Neural cell (in vitro differentiated cells): ENCODE data around the gene ARHGAP24. TPM values are rescaled to one million over a fixed set of nuclear protein-coding genes. Genes with fewer than 3 reads are reported as not detected.
"Not testable (repeated sequence)": the region's sequence is repeated elsewhere in the genome, so short reads cannot be mapped to it uniquely, and the experiment has no call there.

Source experiments
- H2AFZ ChIP-seq: fragments of 200-600, 300-800 bp; sonication (generic), shearing (Covaris generic); 2 replicates; pipeline ENCODE4 v1.6.0; 2014; ENCODE audit warnings: low read depth, mild to moderate bottlenecking, antibody characterized with exemption, low read length, moderate library complexity
- H3F3A ChIP-seq: fragments of 200-600 bp; shearing (Covaris generic); 2 replicates; pipeline ENCODE4 v1.6.1; 2016; ENCODE audit warnings: mild to moderate bottlenecking, moderate library complexity, mixed read lengths, antibody characterized with exemption, low read length; ENCODE audit not compliant: insufficient read depth, poor library complexity, severe bottlenecking
- H3K27ac ChIP-seq: fragments of 200-600, 300-800 bp; sonication (generic), shearing (Covaris generic); 2 replicates; pipeline ENCODE4 v1.5.1; 2014; ENCODE audit warnings: mild to moderate bottlenecking, low read length, moderate library complexity
- H3K27me3 ChIP-seq: fragments of 300-800, 200-600 bp; sonication (generic), shearing (Covaris generic); 2 replicates; pipeline ENCODE4 v1.6.0; 2014; ENCODE audit warnings: mild to moderate bottlenecking, low read depth, low read length, moderate library complexity; ENCODE audit not compliant: insufficient read depth
- H3K36me3 ChIP-seq: fragments of 300-800, 200-600 bp; sonication (generic), shearing (Covaris generic); 2 replicates; pipeline ENCODE4 v1.5.1; 2014; ENCODE audit warnings: mild to moderate bottlenecking, antibody characterized with exemption, low read length, moderate library complexity; ENCODE audit not compliant: insufficient read depth
- H3K4me2 ChIP-seq: fragments of 300-800, 200-600 bp; sonication (generic), shearing (Covaris generic); 2 replicates; pipeline ENCODE4 v1.6.0; 2014; ENCODE audit warnings: mild to moderate bottlenecking, low read length
- H3K4me3 ChIP-seq: fragments of 300-800, 200-600 bp; sonication (generic), shearing (Covaris generic); 2 replicates; pipeline ENCODE4 v1.5.1; 2014; ENCODE audit warnings: mild to moderate bottlenecking, low read length, moderate library complexity
- H3K79me2 ChIP-seq: fragments of 200-600 bp; shearing (Covaris generic); replicated peaks from 2 replicates; pipeline ENCODE4 v1.6.0; 2014; ENCODE audit warnings: mild to moderate bottlenecking, low read length, moderate library complexity; ENCODE audit not compliant: insufficient read depth
- H3K9ac ChIP-seq: fragments of 300-800, 200-600 bp; sonication (generic), shearing (Covaris generic); 2 replicates; pipeline ENCODE4 v1.6.1; 2016; ENCODE audit warnings: mild to moderate bottlenecking, low read length, mixed read lengths
- H3K9me2 ChIP-seq: fragments of 200-600 bp; shearing (Covaris generic); 2 replicates; pipeline ENCODE4 v1.6.1; 2016; ENCODE audit warnings: mild to moderate bottlenecking, low read length, mixed read lengths; ENCODE audit not compliant: insufficient read depth
- H3K9me3 ChIP-seq: fragments of 200-600, 300-800 bp; sonication (generic), shearing (Covaris generic); 2 replicates; pipeline ENCODE4 v1.6.1; 2016; ENCODE audit warnings: mild to moderate bottlenecking, mixed run types, low read length, moderate library complexity, mixed read lengths
- H4K20me1 ChIP-seq: fragments of 200-600 bp; shearing (Covaris generic); 2 replicates; pipeline ENCODE4 v1.6.1; 2016; ENCODE audit warnings: mild to moderate bottlenecking, mixed run types; ENCODE audit not compliant: insufficient read depth
- CTCF ChIP-seq: fragments of 450-650 bp; IDR thresholded peaks from 2 replicates; pipeline ENCODE4 v1.5.1; 2014; ENCODE audit warnings: antibody characterized with exemption, mild to moderate bottlenecking, moderate library complexity; ENCODE audit not compliant: poor library complexity, severe bottlenecking
- EP300 ChIP-seq: fragments of 450-650 bp; conservative IDR thresholded peaks from 2 replicates; pipeline ENCODE4 v1.6.1; 2014; ENCODE audit warnings: antibody characterized with exemption, mild to moderate bottlenecking, moderate library complexity; ENCODE audit not compliant: poor library complexity, severe bottlenecking
- EZH2 ChIP-seq: fragments of 200-600, 300-800 bp; shearing (Covaris generic), sonication (generic); IDR thresholded peaks from 2 replicates; pipeline ENCODE4 v1.6.1; 2014; ENCODE audit warnings: antibody characterized with exemption, low read length, borderline replicate concordance, mild to moderate bottlenecking; ENCODE audit not compliant: insufficient read depth, poor library complexity, severe bottlenecking
- MXI1 ChIP-seq: fragments of 450-650 bp; conservative IDR thresholded peaks from 2 replicates; pipeline ENCODE4 v1.6.1; 2014; ENCODE audit warnings: antibody characterized with exemption, mild to moderate bottlenecking; ENCODE audit not compliant: poor library complexity, severe bottlenecking
- POLR2AphosphoS5 ChIP-seq: IDR thresholded peaks from 2 replicates; pipeline ENCODE4 v1.6.1; 2012
- RAD21 ChIP-seq: fragments of 450-650 bp; conservative IDR thresholded peaks from 2 replicates; pipeline ENCODE4 v1.6.1; 2014; ENCODE audit warnings: antibody characterized with exemption, mild to moderate bottlenecking, moderate library complexity
- REST ChIP-seq: IDR thresholded peaks from 2 replicates; pipeline ENCODE4 v1.6.1; 2012; ENCODE audit warnings: borderline replicate concordance
- SMC3 ChIP-seq: fragments of 450-650 bp; conservative IDR thresholded peaks from 2 replicates; pipeline ENCODE4 v1.6.1; 2014; ENCODE audit warnings: antibody characterized with exemption, mild to moderate bottlenecking, moderate library complexity; ENCODE audit not compliant: poor library complexity
- TAF1 ChIP-seq: IDR thresholded peaks from 2 replicates; pipeline ENCODE4 v1.6.1; 2012; ENCODE audit warnings: low read depth
- polyA plus RNA-seq: library from polyadenylated mRNA; depleted of rRNA; stranded (reverse); fragments of >200 nt; gene quantifications from 2 replicates; pipeline ENCODE4 v1.2.3, GENCODE V29; 2014

Gene ARHGAP24
- polyA plus RNA-seq, 1 donor from 2014 or later, result 2.9 TPM

- Histone ChIP-seq H2AFZ (no peak overlapping the region), H3K79me2 (no peaks in the 10 kb centered on the region), H3K27ac (no peak overlapping the region)
These were observed 367.6 kb downstream of the ARHGAP24 start for GRCh38 chr4:85842540-85842939.

GRCh38 chr4:85853740-85854139 is 378.8 kb downstream of the ARHGAP24 start:
- H2AFZ ChIP-seq, H3K9me3 ChIP-seq, H3K27me3 ChIP-seq, H3K79me2 ChIP-seq, H3K36me3 ChIP-seq, H3F3A ChIP-seq, H4K20me1 ChIP-seq, H3K4me2 ChIP-seq, H3K9ac ChIP-seq, H3K4me3 ChIP-seq, H3K9me2 ChIP-seq, H3K27ac ChIP-seq: not testable (repeated sequence)

More at GRCh38 chr4:85842540-85842939, 367.6 kb downstream of the ARHGAP24 start:
- H3K4me2 ChIP-seq, result no peak overlapping the region
- H3K9me2 ChIP-seq, result no peaks in the 10 kb centered on the region
- TF ChIP-seq TAF1 (no peak), RAD21 (no peak), REST (no peak), EZH2 (no peak), SMC3 (no peak), EP300 (no peak), MXI1 (no peak), CTCF (no peak), POLR2AphosphoS5 (no peak)
- H3F3A ChIP-seq, result no peaks in the 10 kb centered on the region
- H3K9ac ChIP-seq, result no peak overlapping the region
- H3K4me3 ChIP-seq, result no peak overlapping the region
- H3K27me3 ChIP-seq, result no peaks in the 10 kb centered on the region
- H3K36me3 ChIP-seq, result no peaks in the 10 kb centered on the region
- no peaks in the 10 kb centered on the region for H4K20me1 ChIP-seq
- H3K9me3 ChIP-seq, result no peaks in the 10 kb centered on the region

- Histone ChIP-seq H2AFZ (no peak overlapping the region), H3K79me2 (no peaks in the 10 kb centered on the region), H3K9me3 (no peaks in the 10 kb centered on the region), H3K9me2 (no peaks in the 10 kb centered on the region), H3K27ac (no peak overlapping the region), H4K20me1 (no peaks in the 10 kb centered on the region), H3F3A (no peaks in the 10 kb centered on the region), H3K36me3 (no peaks in the 10 kb centered on the region), H3K4me3 (no peak overlapping the region), H3K4me2 (no peak overlapping the region), H3K9ac (no peak overlapping the region), H3K27me3 (no peaks in the 10 kb centered on the region)
- no peak for TF ChIP-seq POLR2AphosphoS5
- TF ChIP-seq EP300, result no peak
- no peak for TF ChIP-seq RAD21
- TF ChIP-seq CTCF, result no peak
- TF ChIP-seq SMC3, result no peak
- TF ChIP-seq REST, result no peak
- no peak for TF ChIP-seq TAF1
- TF ChIP-seq EZH2, result no peak
- no peak for TF ChIP-seq MXI1
These were observed 379.6 kb downstream of the ARHGAP24 start for GRCh38 chr4:85854546-85854945.
